HG03280 (cell line): ENCODE measurements around the gene TBX18.

Experiments
- ATAC-seq: cut with Tn5 transposase; IDR thresholded peaks from one replicate; pipeline ENCODE4 v1.9.1; 2021; ENCODE audit warnings: mild to moderate bottlenecking, moderate library complexity; ENCODE audit not compliant: unreplicated experiment

Gene TBX18

DNA sequence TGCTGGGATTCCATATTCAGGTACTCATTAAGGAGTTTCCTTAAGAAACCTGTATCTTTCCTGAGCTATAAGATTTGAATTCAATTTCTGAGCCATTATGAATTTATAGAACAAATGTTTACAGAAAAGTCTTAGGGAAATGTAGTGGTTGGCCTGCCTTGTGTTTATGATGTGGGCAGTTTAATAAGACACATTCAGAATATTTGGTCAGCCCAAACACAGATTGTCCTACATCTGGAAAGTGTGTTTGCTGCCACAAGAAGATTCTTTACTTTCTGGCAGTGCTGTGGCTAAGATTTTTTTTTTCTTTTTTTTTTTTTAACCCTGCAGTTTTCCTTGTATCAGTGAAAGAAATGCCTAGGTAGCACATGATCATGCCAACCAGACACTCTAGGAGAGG, 15.2 kb downstream of the TBX18 start:
- no peak for ATAC-seq

DNA sequence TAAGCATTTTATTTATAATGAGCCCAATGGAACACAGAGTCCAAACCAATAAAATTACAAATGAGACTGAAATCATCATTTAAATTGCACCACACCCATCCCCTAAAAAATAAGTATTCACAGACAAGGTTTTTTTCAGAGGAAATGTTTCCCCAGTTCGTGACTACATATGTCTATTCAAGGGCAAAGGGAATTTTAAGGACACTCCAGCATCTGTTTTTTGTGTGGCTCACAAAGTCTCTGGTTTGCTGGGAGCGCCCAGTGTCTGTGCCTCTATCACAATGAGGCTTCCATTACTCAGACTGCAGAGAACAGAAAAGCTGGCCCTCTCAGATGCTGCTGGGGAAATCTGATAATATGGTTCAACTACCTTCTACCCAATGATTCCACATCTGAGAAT, 16.0 kb downstream of the TBX18 start:
- no peak for ATAC-seq

DNA sequence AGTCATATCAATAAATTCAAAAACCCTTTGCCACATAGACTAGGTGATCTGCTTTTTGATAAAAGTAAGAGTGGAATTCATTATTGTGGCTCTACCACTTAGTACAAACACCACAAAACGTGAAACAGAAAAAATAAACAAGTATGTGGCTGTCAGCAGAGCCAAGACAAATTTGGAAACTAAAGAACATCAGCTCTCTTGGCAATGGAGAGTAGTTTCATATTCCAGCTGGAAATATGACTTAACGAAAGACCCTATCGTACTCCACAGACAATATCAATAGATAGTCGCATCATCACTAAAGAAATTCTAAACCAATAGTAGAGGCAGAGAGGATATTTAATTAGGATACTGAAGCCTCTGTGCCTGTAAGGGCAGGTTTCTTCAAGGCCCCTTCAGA, 20.8 kb downstream of the TBX18 start:
- no peak for ATAC-seq

DNA sequence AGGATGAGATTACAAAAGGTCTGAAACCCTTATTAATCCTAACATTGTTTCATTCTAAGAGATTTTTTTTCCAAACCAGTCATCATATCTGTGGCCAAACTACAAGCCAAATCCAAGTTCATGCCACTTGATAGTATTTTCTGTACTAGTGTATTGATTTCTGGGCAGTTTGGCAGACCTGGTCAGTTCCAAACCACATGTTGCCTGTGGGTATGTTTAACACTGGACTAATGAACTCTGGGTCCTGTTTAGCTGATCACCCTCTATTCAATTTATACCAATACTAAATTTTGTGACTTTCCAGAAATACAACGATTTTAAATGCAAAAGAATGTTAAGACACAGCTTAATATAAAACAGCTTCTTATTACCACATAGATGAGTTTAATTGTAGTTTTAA, 24.0 kb downstream of the TBX18 start:
- ATAC-seq: no peak

DNA sequence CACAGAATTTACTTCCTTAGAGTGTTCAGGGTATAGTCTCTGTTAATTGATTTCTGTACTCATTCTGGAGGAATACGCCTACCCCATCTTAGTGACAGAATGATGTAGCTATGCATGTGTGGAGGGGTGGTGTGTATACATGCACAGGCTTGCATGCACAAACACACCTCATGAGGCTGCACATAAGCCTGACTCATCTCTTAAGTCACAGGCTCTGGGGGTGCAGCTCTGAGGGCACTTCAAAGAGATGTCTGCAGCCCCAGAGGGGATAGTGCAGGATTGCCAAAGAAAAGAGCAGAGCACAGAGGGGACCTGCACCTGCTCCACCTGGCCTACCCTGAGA, 24.6 kb downstream of the TBX18 start:
- ATAC-seq: no peak

DNA sequence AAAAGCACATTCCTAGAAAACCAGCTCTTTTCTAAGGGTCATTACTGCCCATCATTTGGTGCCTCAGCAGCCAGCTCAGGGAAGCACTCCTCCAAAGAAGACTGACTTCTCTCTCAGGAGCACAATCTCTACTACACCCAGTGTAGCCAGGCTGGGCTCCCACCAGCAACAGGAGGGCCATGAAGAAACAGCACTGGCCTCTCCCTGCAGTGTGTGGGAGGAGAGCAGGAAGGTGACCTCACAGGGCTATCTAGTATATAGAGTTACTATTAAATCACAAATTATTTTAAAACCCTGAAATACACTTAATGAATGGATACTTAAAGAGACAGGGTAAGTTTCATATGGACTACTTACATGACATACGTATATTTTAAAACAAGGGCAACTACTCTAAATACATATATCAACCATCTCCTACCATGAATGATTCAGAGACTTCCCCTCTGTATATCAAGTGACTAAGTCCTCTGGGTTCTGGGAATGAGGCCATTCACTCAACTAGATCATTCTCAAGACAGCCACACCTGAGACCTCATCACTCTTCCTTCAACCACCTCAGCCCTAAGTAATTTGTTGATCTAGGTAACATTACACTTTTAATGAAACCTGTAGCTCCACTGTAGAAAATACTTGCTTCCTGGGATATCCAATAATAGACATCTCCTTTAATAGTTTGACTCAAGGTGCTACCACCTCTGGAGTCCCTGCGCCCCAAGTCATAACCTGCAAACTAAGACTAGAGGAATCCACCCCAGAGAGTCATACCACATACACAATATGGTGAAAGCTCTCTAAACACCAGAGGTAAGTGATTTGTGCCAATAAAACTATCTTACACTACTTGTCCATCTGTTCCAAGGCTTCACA, 25.2 kb downstream of the TBX18 start:
- ATAC-seq: no peak

DNA sequence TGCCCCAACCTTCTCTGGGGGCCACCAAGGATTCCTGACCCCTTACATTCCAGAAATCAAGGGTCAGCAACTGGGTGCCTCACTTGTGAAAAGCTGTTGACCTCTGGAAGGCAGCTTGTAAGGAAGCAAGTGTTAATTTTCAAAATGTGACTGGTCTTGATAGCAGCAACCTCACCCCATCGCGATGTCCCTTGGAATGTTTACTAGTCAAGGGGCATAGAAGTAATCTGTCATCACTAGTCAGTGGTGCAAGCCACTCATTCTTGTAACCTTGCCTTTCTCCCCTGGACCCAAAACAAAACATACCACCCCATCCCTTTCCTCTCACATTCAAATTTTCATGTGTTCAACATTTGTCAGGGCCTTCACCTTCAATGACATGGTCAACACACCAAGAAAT, 30.5 kb downstream of the TBX18 start:
- ATAC-seq: no peak

DNA sequence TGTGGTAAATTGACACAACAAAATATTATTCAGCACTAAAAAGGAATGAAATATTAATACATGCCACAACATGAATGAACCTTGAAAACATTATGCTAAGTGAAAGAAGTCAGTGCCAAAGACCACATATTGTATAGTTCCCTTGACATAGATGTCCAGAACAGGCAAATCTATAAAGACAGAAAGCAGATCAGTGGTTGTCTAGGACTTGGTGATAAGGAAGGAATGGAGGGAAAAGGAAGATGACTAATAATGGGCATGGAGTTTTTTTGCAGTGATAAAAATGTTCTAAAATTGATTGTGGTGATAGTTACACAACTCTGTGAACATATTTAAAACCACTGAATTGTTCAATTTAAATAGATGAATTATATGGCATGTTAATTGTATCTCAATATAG, 32.5 kb downstream of the TBX18 start:
- ATAC-seq: no peak

DNA sequence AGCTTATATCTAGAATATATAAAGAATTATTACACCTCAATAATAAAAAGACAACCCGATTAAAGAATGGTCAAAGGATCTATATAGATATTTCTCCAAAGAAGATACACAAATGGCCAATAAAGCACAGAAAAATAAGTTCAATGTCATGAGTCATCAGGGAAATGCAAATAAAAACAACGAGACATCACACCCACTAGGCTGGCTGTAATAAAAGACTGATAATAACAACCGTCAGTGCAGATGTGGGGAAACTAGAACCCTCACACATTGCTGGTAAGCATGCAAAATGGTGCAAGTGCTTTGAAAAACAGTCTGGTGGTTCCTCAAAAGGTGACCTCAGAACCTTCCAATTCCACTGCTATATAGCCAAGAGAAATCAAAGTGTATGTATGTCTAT, 33.0 kb downstream of the TBX18 start:
- ATAC-seq: no peak

DNA sequence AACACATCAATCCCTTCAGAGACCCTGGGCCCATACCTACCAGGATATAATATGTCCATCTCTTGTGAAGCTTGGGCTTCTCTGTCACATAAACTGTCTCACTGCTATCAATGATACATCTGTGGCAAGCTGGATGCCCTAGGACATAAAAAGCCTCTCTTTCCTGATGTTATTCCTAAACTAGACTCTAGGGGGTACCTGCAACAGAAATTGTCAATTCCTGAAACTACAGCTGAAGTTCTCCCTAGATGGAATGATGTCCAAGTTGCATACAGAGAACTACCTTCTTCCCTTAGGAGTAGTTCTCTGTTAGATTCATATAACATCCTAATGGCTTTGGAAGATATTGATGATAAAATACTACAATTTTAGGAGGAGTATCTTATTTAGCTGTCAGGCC, 35.8 kb downstream of the TBX18 start:
- no peak for ATAC-seq

DNA sequence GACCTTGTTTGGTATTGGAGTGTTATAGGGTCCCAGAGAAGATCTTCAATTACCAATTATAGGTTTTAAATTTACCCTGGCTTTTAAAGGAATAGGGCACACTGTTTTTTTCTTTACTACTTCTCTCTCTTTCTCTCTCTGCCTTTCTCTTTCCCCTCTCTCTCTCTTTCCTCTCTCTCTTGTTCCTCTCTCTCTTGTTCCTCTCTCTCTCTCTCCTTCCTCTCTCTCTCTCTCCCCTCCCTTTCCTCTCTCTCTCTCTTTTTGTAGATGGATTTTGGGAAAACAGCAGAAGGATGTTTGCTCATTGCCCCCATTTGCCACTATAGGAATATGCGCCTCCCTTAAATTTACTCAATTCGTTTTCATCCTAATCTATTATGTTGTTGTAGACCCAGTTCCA, 45.2 kb downstream of the TBX18 start:
- ATAC-seq: no peak

DNA sequence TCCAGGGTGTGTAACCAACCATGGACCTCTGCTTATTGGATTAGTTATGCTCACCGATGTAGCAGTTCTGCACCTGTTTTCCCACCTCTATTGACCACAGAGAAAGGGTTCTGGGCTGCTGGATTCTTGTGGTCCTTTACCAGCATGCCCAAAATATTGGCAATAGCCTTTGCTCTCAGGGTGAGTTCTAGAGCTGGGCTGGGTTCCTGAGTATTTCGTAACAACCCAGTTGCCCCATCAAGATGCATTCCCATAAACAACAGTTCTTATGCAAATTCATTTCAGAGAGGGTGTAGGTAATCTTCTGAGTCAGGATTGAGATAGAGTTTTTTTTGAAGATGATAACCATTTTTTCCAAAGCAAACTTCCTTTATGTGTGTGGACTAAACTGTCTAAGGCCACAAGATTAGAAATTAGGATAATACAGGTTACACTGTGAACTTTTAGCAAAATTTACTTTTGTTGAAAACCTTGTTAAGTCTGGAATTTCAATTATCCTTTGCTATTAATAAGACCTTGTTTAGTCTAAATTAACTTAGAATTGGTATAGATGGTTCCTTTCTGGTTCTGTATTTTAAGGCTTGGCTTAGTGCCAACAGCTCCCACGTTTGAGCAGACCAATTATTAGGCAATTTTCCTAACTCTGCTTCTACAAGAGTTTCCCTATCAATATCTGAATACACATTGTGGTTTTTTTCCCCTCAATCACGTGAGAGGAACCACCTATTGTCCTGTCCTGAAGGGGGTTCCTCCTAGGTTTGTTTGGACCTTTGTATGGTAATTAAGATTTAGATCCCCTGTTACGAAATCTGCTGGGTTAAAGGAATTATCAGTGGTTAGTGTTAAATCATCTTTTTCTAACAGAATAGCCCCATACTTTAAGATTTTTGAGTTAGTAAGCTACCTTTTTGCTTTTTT, 46.1 kb downstream of the TBX18 start:
- no peak for ATAC-seq

DNA sequence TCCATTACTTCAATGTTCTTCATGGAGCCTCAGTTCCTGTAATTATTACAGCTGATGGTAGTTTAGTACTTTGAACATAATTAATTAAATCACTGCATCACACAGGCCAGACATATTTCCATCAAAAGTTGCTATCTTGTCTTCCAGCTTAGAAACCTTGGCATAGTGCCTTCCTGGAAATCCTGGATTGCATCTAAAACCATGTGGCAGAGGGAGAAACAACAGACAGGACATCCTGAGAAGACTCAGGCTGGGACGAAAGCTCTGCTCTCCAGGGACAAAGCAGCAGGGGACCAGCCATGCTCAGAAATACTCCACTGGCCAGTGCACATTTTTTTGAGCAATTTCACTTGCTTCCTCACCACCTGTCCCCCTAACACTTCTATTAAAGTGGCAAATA, 55.3 kb downstream of the TBX18 start:
- no peak for ATAC-seq

DNA sequence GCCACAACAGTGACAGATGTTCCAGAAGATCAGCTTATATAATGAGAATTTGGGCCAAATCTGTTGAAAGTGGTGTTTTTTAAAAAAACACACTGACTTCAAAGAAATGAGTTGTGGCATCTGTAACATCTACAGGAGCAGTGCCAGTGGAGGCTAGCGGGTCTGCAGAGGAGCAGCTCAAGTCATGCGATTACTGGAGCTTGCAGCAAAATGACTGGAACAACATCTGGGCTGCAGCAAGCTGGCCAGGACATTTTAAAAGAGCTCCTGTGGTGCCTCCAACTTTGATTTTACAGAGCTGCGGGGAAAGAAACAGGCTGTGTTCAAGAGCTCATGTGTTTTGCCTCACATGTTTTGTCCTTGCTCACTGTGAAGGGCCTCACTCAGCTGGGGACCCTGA, 57.2 kb downstream of the TBX18 start:
- no peak for ATAC-seq

DNA sequence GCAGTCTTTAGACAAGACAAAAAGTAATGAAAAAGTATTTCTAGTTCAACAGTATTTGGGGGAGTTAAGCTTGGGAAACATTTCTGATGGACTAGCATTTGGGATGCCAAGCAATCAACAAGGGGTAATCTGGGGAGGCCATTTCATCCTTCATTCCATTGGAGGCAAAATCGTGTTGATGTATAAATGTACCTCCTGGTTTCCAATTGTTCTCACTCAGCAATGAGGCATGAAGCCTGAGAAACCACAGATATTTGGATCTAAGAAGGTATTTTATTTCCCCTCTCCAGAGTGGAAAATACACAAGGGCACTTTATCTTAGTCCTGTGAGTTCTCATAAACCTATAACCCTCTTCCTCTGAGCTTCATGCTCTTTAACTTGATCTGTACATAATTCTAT, 68.2 kb downstream of the TBX18 start:
- ATAC-seq: no peak

DNA sequence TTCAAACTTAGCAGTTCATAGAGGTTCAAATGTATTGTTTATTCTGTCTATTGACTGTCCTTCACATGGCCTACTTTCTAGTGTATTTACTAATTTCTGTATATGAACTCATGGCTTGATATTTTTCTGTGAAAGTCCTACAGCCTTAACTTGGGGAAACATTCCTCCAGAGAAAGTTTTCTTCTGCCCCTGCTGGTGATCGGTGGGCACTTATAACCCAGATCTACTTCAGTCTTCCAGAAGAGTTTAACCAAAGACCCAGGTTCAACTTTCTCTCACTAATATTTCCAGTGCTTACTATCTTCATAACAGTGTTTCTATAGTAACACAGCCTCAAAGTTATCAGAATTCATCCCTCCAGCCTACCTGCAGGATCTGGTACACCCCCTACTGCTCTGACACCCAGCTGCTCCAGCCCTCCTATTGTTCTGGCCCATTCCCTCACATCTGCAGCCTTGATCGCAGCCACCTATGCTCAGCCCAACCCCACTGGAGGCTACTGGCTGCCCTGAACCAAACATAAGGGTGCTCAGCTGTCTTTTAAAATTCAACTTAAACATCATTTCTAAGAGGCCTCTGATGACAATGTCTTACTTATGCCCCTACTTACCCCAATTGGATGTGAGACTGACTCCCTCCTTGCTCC, 72.3 kb downstream of the TBX18 start:
- ATAC-seq: no peak

DNA sequence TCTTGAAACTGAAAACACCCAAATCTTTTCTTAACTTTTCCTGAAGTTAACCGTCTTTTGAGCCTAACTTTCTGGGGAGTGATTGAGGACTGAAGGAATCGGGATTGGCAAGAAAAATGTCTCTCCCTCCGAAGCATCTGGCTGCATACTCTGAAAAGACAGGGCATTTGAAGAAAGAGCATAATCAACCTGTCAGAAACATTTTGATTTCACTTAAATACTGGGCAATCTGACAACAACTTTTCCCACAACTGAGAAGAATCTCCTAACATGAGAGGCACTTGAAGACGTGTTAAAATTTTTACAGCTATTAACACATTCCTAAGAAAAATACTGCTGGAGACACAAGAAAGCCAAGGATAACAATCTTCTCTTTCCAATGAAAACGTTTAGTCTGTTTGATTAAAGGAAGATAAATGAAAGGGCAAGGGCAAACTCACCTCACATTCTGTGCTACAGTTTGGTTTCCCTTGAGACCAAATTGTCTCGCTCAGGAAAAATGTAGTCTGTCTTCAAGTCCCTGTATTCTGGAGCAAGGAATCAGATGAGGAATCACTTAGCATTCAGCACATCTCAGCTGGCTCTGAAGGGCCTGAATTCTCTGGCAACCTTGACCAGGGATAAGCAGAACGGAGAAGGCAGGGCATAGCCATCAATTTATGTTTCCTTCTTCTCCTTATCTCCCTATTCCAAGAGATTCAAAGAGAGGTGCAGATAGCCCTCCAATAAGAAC, 76.1 kb downstream of the TBX18 start:
- ATAC-seq: no peak

DNA sequence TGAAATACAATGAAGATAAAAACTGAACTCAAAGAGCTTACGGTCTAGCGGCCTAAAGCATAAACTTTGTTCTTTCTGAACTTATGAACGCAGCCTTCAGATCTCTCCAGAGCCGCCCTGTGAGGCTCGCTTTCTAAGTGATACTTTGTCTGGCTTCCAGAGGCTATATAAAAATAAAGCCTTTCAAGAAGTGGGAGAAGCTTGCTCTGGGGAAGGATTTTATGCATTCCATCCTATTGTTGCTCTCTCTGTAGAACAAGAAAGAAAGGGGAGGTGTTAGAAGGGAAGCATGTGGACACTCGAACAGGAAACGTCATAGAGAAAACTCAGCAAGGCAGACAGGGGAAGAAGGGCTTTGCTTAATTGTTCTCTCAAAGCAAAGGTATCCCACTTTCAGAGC, 77.0 kb downstream of the TBX18 start:
- no peak for ATAC-seq

DNA sequence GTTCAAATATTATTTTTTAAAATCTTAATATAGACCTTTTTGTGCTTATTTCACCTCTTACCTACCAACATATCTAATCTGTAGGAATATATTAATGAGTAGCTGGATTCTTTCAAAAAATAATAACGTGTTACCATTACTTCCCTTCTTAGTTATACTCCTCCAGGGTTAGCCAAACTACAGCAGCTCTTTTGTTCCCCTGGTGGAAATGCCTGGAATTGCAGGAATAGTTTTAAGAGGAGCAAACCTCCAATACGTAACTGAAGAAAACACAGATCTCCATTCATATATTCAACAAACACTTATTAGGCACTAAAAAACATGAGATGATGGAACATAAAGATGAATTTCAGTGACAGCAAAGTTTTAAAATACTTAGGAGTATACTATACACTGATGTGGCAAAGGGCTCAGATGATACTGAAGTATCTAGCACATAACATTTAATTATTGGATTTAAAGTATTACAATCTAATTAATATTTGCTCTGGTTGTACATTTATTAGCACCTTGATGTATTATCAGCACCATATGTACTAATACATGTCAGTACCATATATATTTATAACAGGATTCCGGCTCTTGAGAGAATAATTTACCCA, 78.3 kb downstream of the TBX18 start:
- ATAC-seq: no peak

DNA sequence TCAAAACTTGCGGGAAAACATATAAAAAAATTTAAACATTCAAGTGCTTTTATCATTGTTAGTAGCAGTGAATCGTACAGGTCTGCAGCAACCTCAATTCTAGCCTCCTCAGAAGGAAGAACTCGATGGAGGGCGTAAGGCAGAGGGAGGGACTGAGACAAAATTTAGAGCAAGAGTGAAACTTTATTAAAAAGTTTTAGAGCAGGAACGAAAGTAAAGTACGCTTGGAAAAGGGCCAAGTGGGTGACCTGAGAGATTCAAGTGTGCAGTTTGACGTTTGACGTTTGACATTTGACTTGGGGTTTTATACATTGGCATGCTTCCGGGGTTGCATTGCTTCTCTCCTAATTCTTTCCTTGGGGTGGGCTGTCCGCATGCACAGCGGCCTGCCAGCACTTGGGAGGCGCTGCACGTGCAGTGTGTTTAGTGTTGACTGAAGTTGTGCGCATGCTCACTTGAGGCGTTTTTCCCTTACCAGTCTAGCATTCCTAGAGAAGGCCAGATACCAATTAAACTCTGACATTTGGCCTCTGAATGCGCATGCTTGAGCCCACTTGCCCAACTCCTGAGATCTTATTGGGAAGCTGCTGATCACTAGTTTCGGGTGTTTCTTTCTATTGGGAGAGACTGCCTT, 82.6 kb downstream of the TBX18 start:
- no peak for ATAC-seq
